BJ (cell line): ENCODE data around the gene STK24. TPM values are rescaled to one million over a fixed set of nuclear protein-coding genes. Genes with fewer than 3 reads are reported as not detected.

ENCODE experiments used
- CTCF ChIA-PET: fragments of 350-600 bp; formaldehyde crosslinking; extraction: SDS; loops from one replicate; lab custom pipeline; 2021; ENCODE audit warnings: antibody characterized with exemption, inconsistent platforms; lab: Yijun Ruan, JAX
- POLR2A ChIA-PET: fragments of 300-600 bp; sonication (Branson Sonifier 250); formaldehyde crosslinking; extraction: SDS; loops from one replicate; lab custom pipeline; 2021; ENCODE audit warnings: antibody characterized with exemption; lab: Charles Lee
- DNase-seq: peaks from one replicate; pipeline ENCODE4 v3.0.0-alpha.2; 2011; ENCODE audit warnings: low read depth
- H3K27me3 ChIP-seq: 2 replicates; pipeline ENCODE4 v1.6.0; 2011; ENCODE audit warnings: low read length; ENCODE audit not compliant: control insufficient read depth, insufficient read depth
- H3K36me3 ChIP-seq: 2 replicates; pipeline ENCODE4 v1.5.1; 2011; ENCODE audit warnings: low read length; ENCODE audit not compliant: control insufficient read depth, insufficient read depth
- H3K4me3 ChIP-seq: 2 replicates; pipeline ENCODE4 v1.5.1; 2011; ENCODE audit warnings: low read depth, mild to moderate bottlenecking, control low read depth, low read length
- CTCF ChIP-seq: IDR thresholded peaks from 2 replicates; pipeline ENCODE4 v1.5.1; 2011; ENCODE audit warnings: low read depth, mild to moderate bottlenecking, control low read depth, inconsistent platforms, low read length, moderate library complexity; ENCODE audit not compliant: insufficient read depth
- polyA plus RNA-seq: library from polyadenylated mRNA; depleted of rRNA; stranded (reverse); fragments of >200 nt; gene quantifications from 2 replicates; pipeline ENCODE4 v1.2.3, GENCODE V29; 2011; rRNA removed

STK24 gene
- polyA plus RNA-seq, 1 experiment = 32.8 TPM

DNA sequence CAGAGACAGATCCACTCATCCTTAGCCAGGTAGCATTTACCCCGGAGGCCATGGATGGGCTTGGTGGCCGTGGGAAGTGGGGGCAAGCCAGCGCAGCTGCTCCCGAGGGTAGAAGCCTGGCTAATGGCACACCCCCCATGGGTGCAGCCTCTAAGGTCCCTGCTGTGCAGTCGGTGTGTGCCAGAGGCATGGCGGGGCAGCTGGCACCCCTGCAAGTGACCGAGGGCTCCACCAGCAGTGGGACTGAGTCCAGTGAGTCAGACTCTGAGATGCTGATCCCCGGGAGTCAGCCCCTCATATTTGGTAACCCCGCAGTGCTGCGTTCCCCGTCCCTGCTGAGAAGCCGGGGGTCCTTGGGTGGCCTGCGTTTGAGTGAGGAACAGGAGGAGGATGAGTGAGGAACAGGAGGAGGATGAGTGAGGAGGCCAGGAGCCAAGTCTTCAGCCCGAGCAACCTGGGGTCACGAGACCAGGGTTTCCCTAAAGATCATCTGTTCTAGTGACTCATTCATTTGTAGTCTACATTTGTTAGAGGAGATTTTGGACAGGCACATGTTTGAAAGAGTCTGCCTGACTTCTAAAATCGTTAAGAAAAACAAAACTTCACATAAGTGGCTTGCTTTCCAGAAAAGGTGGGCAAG, 180.7 kb downstream of the STK24 start:
- POLR2A ChIA-PET = no interaction called here
- CTCF ChIA-PET = interaction anchor here (0.9 to 2.1 kb wide), 3 partner anchors 80 to 363 kb away, joined by 4 to 6 read pairs (median 4); no protein-coding TSS in a partner anchor
- H3K4me3 ChIP-seq = no peak overlapping the region
- no peak for DNase-seq
- H3K27me3 ChIP-seq = no peaks in the 10 kb centered on the region
- H3K36me3 ChIP-seq = peaks cover 25% of the 10 kb centered on the region
- TF ChIP-seq CTCF = no peak

Other genes starting within 250 kb of the STK24 start
- not detected in 2 replicates for gene SLC15A1, start 175.6 kb upstream of the STK24 start, polyA plus RNA-seq